Measurements from ENCODE around the gene C9orf57. TPM values are rescaled to one million over a fixed set of nuclear protein-coding genes. Genes with fewer than 3 reads are reported as not detected.

The C9orf57 gene
- polyA plus RNA-seq, 1 donor (not counting 4 experiments of a cell fraction or from before 2014, with no cell fraction given): not detected

GRCh38 chr9:72030767-72031166 lies 29.6 kb downstream of the C9orf57 start:
- Histone ChIP-seq H3K9me1 (ENCODE audit: control insufficient read depth, extremely low read depth, insufficient read depth, low read length) (no peaks in the 10 kb centered on the region), H3K4me2 (ENCODE audit: control insufficient read depth, extremely low read depth, insufficient read depth, low read depth, low read length) (no peak overlapping the region), H2AFZ (ENCODE audit: control insufficient read depth, low read length) (no peak overlapping the region), H3K4me3 (ENCODE audit: control insufficient read depth in 2 of 3, extremely low read depth in 1 of 3, insufficient read depth in 2 of 3, low read depth in 1 of 3, low read length in 3 of 3) (no peak overlapping the region), H3K9me3 (ENCODE audit: control insufficient read depth, low read depth, low read length) (no peaks in the 10 kb centered on the region), H3K36me3 (ENCODE audit: control insufficient read depth in 2 of 2, extremely low read depth in 1 of 2, insufficient read depth in 2 of 2, low read length in 2 of 2) (no peaks in the 10 kb centered on the region), H3K27ac (ENCODE audit: control insufficient read depth, insufficient read depth, low read length) (no peak overlapping the region), H4K20me1 (ENCODE audit: control insufficient read depth, extremely low read depth, insufficient read depth, low read length) (no peaks in the 10 kb centered on the region), H3K27me3 (ENCODE audit: control insufficient read depth, extremely low read depth, insufficient read depth, low read length) (no peaks in the 10 kb centered on the region), H3K79me2 (ENCODE audit: control insufficient read depth, insufficient read depth, low read length) (no peaks in the 10 kb centered on the region), H3K4me1 (ENCODE audit: control insufficient read depth, extremely low read depth, insufficient read depth, low read length) (peaks cover 10% of the 10 kb centered on the region), H3K9ac (ENCODE audit: control insufficient read depth, extremely low read depth, insufficient read depth, low read length) (no peak overlapping the region)
- DNase-seq (ENCODE audit: low read depth, low spot score) (no peak), FAIRE-seq (no peak)
- no peak for TF ChIP-seq EZH2 (IDR thresholded peaks at IDR 0.05; ENCODE audit: low read length)
- no peak for TF ChIP-seq CTCF (optimal IDR thresholded peaks at IDR 0.05 in 1 of 3, IDR thresholded peaks at IDR 0.05 in 1 of 3, conservative IDR thresholded peaks at IDR 0.05 in 1 of 3; ENCODE audit: extremely low read depth in 1 of 3, insufficient read depth in 2 of 3, low read length in 3 of 3)
- dilution Hi-C loops (cut with MboI; ENCODE audit: extremely low pct_ligation_motif_present, low sequenced_read_pairs): loop anchor here (25.0 kb wide), 1 partner anchor 232 kb away; no protein-coding TSS in a partner anchor

- H3K27me3 ChIP-seq (ENCODE audit: control insufficient read depth, extremely low read depth, insufficient read depth, low read length): no peaks in the 10 kb centered on the region
- no peaks in the 10 kb centered on the region for H4K20me1 ChIP-seq (ENCODE audit: control insufficient read depth, extremely low read depth, insufficient read depth, low read length)
- H3K4me1 ChIP-seq (ENCODE audit: control insufficient read depth, extremely low read depth, insufficient read depth, low read length): peaks cover 18% of the 10 kb centered on the region
- FAIRE-seq: no peak
- H3K27ac ChIP-seq (ENCODE audit: control insufficient read depth, insufficient read depth, low read length): no peak overlapping the region
- no peak for TF ChIP-seq CTCF (optimal IDR thresholded peaks at IDR 0.05 in 1 of 3, IDR thresholded peaks at IDR 0.05 in 1 of 3, conservative IDR thresholded peaks at IDR 0.05 in 1 of 3; ENCODE audit: extremely low read depth in 1 of 3, insufficient read depth in 2 of 3, low read length in 3 of 3)
- TF ChIP-seq EZH2 (IDR thresholded peaks at IDR 0.05; ENCODE audit: low read length): no peak
- DNase-seq (ENCODE audit: low read depth, low spot score): no peak
- no peaks in the 10 kb centered on the region for H3K9me3 ChIP-seq (ENCODE audit: control insufficient read depth, low read depth, low read length)
- no peak overlapping the region for H3K4me2 ChIP-seq (ENCODE audit: control insufficient read depth, extremely low read depth, insufficient read depth, low read depth, low read length)
- no peak overlapping the region for H3K4me3 ChIP-seq (ENCODE audit: control insufficient read depth in 2 of 3, extremely low read depth in 1 of 3, insufficient read depth in 2 of 3, low read depth in 1 of 3, low read length in 3 of 3)
- dilution Hi-C loops (cut with MboI; ENCODE audit: extremely low pct_ligation_motif_present, low sequenced_read_pairs): loop anchor here (25.0 kb wide), 1 partner anchor 232 kb away; no protein-coding TSS in a partner anchor
- H3K36me3 ChIP-seq (ENCODE audit: control insufficient read depth in 2 of 2, extremely low read depth in 1 of 2, insufficient read depth in 2 of 2, low read length in 2 of 2): no peaks in the 10 kb centered on the region
- H2AFZ ChIP-seq (ENCODE audit: control insufficient read depth, low read length): no peak overlapping the region
- H3K9me1 ChIP-seq (ENCODE audit: control insufficient read depth, extremely low read depth, insufficient read depth, low read length): no peaks in the 10 kb centered on the region
- no peak overlapping the region for H3K9ac ChIP-seq (ENCODE audit: control insufficient read depth, extremely low read depth, insufficient read depth, low read length)
- H3K79me2 ChIP-seq (ENCODE audit: control insufficient read depth, insufficient read depth, low read length): no peaks in the 10 kb centered on the region
Measured at GRCh38 chr9:72029986-72030385, 30.4 kb downstream of the C9orf57 start.
